Panc1 (cell line): ENCODE data around the gene DNAJB7. TPM values are rescaled to one million over a fixed set of nuclear protein-coding genes. Genes with fewer than 3 reads are reported as not detected.

Source experiments
- ATAC-seq: fragments of 200-7000 bp; cut with Tn5 transposase; 2 replicates; pipeline ENCODE4 v1.9.1; 2020; ENCODE audit warnings: mild to moderate bottlenecking, moderate library complexity
- BruUV-seq: library from RNA; stranded (reverse); fragments of 400-500 nt; replicated peaks from 2 replicates; lab custom pipeline; 2021; lab: Mats Ljungman, UMichigan
- CTCF ChIA-PET: fragments of 300-600 bp; sonication (Branson Sonifier 250); formaldehyde crosslinking; loops from one replicate; lab custom pipeline; 2022; ENCODE audit warnings: antibody characterized with exemption; lab: Charles Lee
- POLR2A ChIA-PET: fragments of 300-600 bp; sonication (Branson Sonifier 250); formaldehyde crosslinking; loops from one replicate; lab custom pipeline; 2022; ENCODE audit warnings: antibody characterized with exemption; lab: Charles Lee
- DNase-seq: peaks from one replicate; pipeline ENCODE4 v3.0.0-alpha.2; 2010; ENCODE audit warnings: low read depth, low spot score
- H3K27ac ChIP-seq: 2 replicates; pipeline ENCODE4 v1.5.1; 2011; ENCODE audit warnings: mild to moderate bottlenecking, low read length, inconsistent platforms
- H3K27me3 ChIP-seq: fragments of 200-500 bp; sonication (Bioruptor generic); 2 replicates; pipeline ENCODE4 v1.6.0; 2014; ENCODE audit warnings: low read length, inconsistent platforms; ENCODE audit not compliant: control insufficient read depth, insufficient read depth
- H3K36me3 ChIP-seq: fragments of 200-500 bp; sonication (Bioruptor generic); 2 replicates; pipeline ENCODE4 v1.5.1; 2014; ENCODE audit warnings: inconsistent platforms, mild to moderate bottlenecking, low read length, moderate library complexity; ENCODE audit not compliant: control insufficient read depth, insufficient read depth
- H3K4me1 ChIP-seq: 2 replicates; pipeline ENCODE4 v1.5.1; 2011; ENCODE audit warnings: inconsistent platforms, mild to moderate bottlenecking, low read length, moderate library complexity; ENCODE audit not compliant: control insufficient read depth, insufficient read depth
- H3K4me3 ChIP-seq, 2 experiments: 2 replicates each; pipeline ENCODE4 v1.5.1; 2011 to 2012; ENCODE audit warnings: low read depth in 2 of 2, low read length in 2 of 2, mild to moderate bottlenecking in 2 of 2, inconsistent platforms in 1 of 2, moderate library complexity in 1 of 2
- H3K9me3 ChIP-seq: fragments of 200-500 bp; sonication (Bioruptor generic); 2 replicates; pipeline ENCODE4 v1.5.1; 2014; ENCODE audit warnings: low read depth, mild to moderate bottlenecking, inconsistent platforms, low read length, moderate library complexity; ENCODE audit not compliant: control insufficient read depth, insufficient read depth
- CTCF ChIP-seq: fragments of 450-650 bp; IDR thresholded peaks from 2 replicates; pipeline ENCODE4 v1.5.1; 2017; ENCODE audit warnings: mild to moderate bottlenecking
- POLR2AphosphoS5 ChIP-seq: IDR thresholded peaks from 2 replicates; pipeline ENCODE4 v1.6.1; 2012; ENCODE audit warnings: mild to moderate bottlenecking, low read depth, low read length, moderate library complexity
- REST ChIP-seq, 2 experiments: IDR thresholded peaks; 2 replicates each; pipeline ENCODE4 v1.6.1; 2011 to 2012; ENCODE audit warnings: low read depth in 2 of 2, control low read depth in 1 of 2, low read length in 1 of 2, mild to moderate bottlenecking in 1 of 2, moderate library complexity in 1 of 2; ENCODE audit not compliant: insufficient read depth in 1 of 2
- SIN3A ChIP-seq: IDR thresholded peaks from 2 replicates; pipeline ENCODE4 v1.6.1; 2012; ENCODE audit warnings: low read depth, mild to moderate bottlenecking, low read length, moderate library complexity, borderline replicate concordance; ENCODE audit not compliant: insufficient read depth
- TCF7L2 ChIP-seq: IDR thresholded peaks from 2 replicates; pipeline ENCODE4 v1.6.1; 2011; ENCODE audit warnings: mild to moderate bottlenecking, low read depth, low read length, inconsistent platforms
- in situ Hi-C: cut with HindIII; loops from 2 replicates; pipeline ENCODE4 v1.10.0; 2016; ENCODE audit warnings: low sequenced_read_pairs, low pct_unique_long_range_greater_than_20kb
- intact Hi-C: fragments of 100-400 bp; cut with micrococcal nuclease; formaldehyde crosslinking; loops from one replicate; pipeline ENCODE4 v1.10.0; 2022; ENCODE audit not compliant: unreplicated experiment
- total RNA-seq: library from RNA; stranded (reverse); gene quantifications from one replicate; pipeline ENCODE4 v1.2.1, GENCODE V29; 2021; ENCODE audit not compliant: unreplicated experiment

Gene DNAJB7
- total RNA-seq, 1 experiment from 2014 or later: not detected

DNA sequence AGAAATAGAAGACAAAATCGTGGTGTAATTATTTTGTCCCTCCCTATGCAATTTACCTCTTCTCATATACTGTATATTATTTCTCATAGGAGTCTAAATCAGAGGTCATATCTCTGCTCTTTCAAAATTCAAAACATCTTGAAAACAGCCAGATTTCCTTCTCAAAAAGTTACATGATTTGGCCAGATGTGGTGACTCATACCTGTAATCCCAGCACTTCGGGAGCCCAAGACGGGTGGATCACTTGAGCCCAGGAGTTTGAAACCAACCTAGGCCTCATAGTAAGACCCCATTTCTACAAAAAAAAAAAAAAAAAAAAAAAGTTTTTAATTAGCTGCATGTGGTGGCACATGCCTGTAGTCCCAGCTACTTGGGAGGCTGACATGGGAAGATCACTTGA, 29.0 kb upstream of the DNAJB7 start:
- ChIA-PET CTCF (no interaction called here), POLR2A (no interaction called here)
- H3K36me3 ChIP-seq: no peaks in the 10 kb centered on the region

DNA sequence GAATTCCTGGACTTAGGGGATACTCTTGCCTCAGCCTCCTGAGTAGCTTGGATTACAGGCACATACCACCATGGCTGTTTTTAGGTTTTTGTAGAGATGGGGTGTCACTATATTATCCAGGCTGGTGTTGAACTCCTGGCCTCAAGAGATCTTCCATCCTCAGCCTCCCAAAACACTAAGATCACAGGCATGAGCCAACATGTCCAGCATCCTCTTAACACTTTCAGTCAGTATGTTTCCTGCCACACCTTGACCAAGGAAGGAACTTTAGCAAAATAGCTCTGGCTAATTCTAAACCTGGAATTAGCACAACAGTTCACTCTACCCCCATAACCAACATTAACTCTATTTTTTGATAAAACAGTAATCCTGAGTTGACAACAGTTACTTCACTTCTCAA, 27.2 kb upstream of the DNAJB7 start:
- TSS peak; percentile 65 for BruUV-seq
- Histone ChIP-seq H3K27me3 (no peaks in the 10 kb centered on the region), H3K36me3 (peaks cover 5% of the 10 kb centered on the region), H3K4me1 (no peaks in the 10 kb centered on the region), H3K27ac (no peak overlapping the region), H3K4me3 (no peak overlapping the region), H3K9me3 (no peaks in the 10 kb centered on the region)
- DNase-seq (no peak), ATAC-seq (no peak)
- TF ChIP-seq CTCF: no peak
- no peak for TF ChIP-seq REST (IDR thresholded peaks at IDR 0.05; ENCODE audit: insufficient read depth in 1 of 2, low read depth in 2 of 2, low read length in 1 of 2)
- no peak for TF ChIP-seq SIN3A
- no peak for TF ChIP-seq POLR2AphosphoS5
- TF ChIP-seq TCF7L2: no peak
- ChIA-PET POLR2A (no interaction called here), CTCF (no interaction called here)
- intact Hi-C loops: no loop called here
- in situ Hi-C loops: no loop called here

More for the DNA sequence above, 29.0 kb upstream of the DNAJB7 start:
- no TSS peak for BruUV-seq
- Histone ChIP-seq H3K4me1 (no peaks in the 10 kb centered on the region), H3K27ac (no peak overlapping the region), H3K27me3 (no peaks in the 10 kb centered on the region), H3K4me3 (no peak overlapping the region), H3K9me3 (no peaks in the 10 kb centered on the region)
- intact Hi-C loops (no loop called here), in situ Hi-C loops (no loop called here)
- no peak for DNase-seq
- TF ChIP-seq POLR2AphosphoS5 (no peak), REST (IDR thresholded peaks at IDR 0.05; ENCODE audit: insufficient read depth in 1 of 2, low read depth in 2 of 2, low read length in 1 of 2) (no peak), TCF7L2 (no peak), CTCF (no peak), SIN3A (no peak)
- ATAC-seq: no peak
